Epidermal melanocyte (primary cell): Measurements from ENCODE around the gene MIPEP.
"Not testable (repeated sequence)": the region's sequence is repeated elsewhere in the genome, so short reads cannot be mapped to it uniquely, and the experiment has no call there.

Experiments
- DNase-seq: peaks from one replicate; pipeline ENCODE4 v3.0.0; 2011; ENCODE audit warnings: low spot score; ENCODE audit not compliant: insufficient read length

MIPEP gene

GRCh38 chr13:23778002-23778652, 111.1 kb downstream of the MIPEP start:
- no peak for DNase-seq

- DNase-seq, result no peak
These were observed 111.7 kb downstream of the MIPEP start for GRCh38 chr13:23777575-23777870.

GRCh38 chr13:23776698-23777574, 112.3 kb downstream of the MIPEP start:
- DNase-seq, result no peak

GRCh38 chr13:23772717-23773116, 116.5 kb downstream of the MIPEP start:
- DNase-seq, result no peak

GRCh38 chr13:23771956-23772355, 117.2 kb downstream of the MIPEP start:
- DNase-seq, result no peak

DNA sequence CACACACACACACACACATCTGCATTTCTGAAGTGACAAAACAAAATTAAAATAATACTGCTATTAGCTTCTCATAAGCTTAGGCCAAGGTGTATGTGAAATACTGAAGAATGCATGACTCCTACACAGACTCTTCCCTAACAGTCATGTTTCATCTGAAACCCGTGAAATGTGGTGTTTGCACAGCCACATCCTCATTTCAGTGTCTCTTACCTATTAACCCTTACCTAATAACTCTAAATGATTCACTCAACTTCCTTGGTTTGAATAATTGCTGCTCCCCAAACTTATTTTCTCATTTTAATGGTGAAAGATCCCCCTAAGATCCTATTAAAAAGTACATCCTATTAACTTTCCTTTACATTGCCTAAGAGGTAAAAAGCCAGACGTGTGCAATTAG, 117.6 kb downstream of the MIPEP start:
- no peak for DNase-seq

DNA sequence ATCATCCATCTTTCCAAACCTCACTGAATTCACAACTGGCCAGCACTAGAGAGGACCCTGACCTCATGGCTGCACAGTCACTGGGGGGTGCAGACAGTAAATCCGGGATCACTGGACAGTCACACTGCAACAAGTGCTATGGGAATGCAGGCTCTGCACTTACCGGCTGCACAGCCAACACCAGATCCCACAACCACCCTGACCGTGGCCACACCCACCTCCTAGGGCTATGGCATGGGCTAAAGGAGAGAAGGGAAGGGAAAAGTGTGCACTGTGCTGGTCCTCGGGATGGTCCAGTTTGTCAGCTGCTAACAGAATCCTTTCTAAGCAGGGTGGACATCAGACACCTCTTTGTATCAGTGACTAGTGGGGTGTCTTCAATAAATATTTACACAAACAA, 118.2 kb downstream of the MIPEP start:
- DNase-seq, result no peak

DNA sequence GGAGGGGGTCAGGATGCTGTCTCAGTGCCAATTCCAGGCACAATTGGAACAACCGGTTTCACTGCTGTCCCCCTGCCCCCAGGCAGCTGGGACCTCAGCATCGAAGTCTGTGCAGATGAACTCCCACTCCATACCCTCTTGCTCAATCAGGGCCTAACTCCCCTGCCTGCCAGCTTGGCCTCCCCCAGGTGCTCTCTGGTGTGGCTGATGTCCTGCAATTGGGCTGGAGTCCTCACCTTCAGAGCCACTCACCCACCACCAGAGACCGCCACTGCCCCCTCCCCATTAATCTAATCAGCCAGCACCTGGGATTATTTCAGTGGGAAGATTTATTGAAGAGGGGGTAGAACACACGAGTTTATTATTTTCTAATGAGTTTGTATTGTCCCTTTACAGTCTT, 118.8 kb downstream of the MIPEP start:
- no peak for DNase-seq

- DNase-seq, result no peak
These were observed 119.8 kb downstream of the MIPEP start for GRCh38 chr13:23769401-23769800.

- DNase-seq, result no peak
These were observed 121.4 kb downstream of the MIPEP start for GRCh38 chr13:23767838-23768237.

DNA sequence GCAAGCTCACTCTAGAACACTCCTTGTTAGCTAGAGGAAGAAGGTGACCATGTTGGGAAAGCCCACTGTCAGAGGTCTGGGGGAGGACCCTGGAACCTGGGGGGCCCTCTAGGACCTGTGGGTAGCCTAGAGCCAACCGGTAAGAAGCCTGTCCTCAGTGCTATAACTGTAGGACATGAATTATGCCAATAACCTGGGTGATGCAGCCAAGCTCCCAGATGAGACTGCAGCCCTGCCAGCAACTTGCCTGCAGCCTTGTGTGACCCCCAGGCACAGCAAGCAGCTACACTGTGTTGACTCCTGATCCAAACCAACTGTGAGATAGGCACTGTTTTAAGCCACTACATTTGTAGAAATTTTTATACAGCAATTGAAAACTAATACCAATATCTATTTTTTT, 122.3 kb downstream of the MIPEP start:
- no peak for DNase-seq

- no peak for DNase-seq
These were observed 122.9 kb downstream of the MIPEP start for GRCh38 chr13:23766283-23766682.

GRCh38 chr13:23765531-23765930, 123.7 kb downstream of the MIPEP start:
- no peak for DNase-seq

DNA sequence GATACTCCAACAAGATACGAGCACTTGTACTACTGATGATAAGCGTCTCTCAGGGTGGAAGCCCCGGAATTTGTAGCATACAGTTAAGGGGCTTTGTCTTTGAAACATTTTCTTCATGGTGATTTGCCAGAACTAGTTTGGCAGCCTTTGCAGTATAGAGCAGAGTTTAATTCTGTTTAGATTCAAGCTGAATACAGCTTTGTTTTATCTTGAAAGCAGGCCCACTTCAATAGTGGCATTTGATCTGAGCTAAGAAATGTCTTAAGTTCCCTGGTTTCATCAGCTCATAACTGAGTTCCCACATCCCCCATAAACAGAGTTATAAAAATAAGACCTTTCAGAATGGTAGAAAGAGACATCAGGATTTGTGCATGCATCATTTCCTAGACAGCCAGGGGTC, 125.9 kb downstream of the MIPEP start:
- DNase-seq, result no peak

- not testable (repeated sequence) for DNase-seq
These were observed 127.4 kb downstream of the MIPEP start for GRCh38 chr13:23761760-23762159.

DNA sequence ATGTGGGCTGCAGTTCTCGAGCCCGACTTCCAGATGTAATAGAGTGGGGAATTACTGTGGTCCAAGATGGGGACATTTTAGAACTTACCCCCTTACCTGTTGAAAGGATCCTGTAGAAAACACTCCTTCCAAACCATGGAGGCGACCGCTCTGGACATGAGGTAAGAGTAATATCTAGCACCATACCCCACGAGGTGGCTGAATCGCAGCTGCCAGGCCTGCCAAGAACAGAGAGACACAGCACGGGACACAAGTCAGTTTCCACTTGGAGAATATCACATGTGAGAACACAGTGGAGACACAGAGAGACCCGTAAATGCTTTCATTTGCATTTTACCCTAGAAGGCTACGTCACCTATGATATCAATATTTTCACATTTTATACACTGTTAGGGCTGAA, 129.2 kb downstream of the MIPEP start:
- no peak for DNase-seq

GRCh38 chr13:23758798-23759527, 130.2 kb downstream of the MIPEP start:
- no peak for DNase-seq

GRCh38 chr13:23754997-23755396, 134.2 kb downstream of the MIPEP start:
- no peak for DNase-seq

DNA sequence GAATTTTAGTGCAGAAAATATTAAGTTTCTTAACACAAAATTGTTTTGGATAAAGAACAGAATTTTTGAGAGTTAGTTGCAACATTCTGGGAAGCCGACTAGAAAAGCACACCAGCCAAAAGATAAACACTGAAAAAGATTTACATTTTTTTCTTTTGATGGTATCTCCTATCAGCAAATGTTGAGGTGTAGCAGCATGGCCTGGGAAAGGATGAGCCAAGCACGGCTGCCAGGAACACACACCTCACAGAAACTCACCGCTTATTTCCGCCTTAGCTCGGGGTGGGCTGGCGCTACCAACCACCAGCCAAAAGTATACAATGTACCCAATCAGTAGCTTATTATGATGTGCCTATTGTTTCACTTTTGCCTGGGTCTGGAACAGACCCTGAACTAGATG, 134.7 kb downstream of the MIPEP start:
- no peak for DNase-seq

DNA sequence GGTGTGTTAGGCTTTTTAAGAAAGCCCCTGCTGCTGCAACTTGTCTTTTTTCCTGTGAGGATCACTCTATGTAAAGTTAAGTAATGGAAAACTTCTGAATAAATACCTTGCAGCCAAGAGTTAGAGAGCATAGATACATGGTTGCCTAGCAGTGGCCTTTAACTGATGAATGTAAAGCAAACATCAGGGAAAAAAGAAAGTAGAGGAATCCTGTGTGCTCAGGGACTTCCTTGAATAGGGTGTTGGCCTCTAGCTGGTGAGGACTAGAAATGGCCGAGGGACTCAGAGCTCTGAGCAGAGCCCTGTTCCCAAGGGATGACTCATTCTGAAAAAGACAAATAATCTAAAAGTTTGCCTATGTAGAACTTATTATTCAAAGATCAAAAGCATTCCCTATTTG, 135.7 kb downstream of the MIPEP start:
- DNase-seq, result no peak

DNA sequence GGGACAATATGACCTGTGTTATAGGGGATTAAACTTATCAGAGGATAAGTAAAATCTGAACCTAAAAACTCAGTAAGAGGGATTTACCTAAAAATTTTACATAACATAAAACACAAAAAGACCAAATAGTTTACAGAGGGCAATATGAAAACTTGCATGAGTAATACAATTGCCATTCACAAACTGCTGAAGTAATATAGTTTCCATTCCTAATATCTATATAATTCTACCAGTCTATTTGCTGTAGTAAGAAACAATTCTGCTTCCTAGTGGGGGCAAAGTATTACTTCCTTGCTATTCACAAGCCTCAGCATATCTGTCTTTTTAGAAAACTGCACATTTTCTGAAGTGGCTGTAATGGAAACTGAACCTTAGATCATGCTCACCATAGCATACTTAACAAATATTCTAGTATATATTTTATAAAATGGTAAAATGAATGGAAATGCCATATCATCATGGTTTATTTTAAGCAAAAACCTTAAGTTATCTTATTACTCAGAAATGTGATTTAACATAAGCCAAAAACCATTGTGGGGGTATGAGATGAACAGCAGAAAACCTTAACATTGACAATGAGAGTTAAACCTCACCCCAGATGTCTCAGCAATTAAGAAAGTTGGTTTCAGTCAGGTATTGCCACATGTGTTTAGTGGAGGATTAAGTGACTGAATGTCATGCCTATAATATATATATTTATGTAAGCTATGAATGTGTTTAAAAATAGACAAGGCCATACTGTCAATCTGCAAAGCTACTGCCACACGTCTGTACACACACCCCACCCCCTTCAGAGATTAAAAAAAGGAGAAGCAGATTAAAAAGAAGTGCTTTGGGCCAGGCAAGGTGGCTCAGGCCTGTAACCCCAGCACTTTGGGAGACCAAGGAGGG, 136.8 kb downstream of the MIPEP start:
- DNase-seq, result no peak
